IgD-negative memory B cell (primary cell): ENCODE results near the gene TNP2. TPM values are rescaled to one million over a fixed set of nuclear protein-coding genes. Genes with fewer than 3 reads are reported as not detected.
"Not testable (repeated sequence)": the region's sequence is repeated elsewhere in the genome, so short reads cannot be mapped to it uniquely, and the experiment has no call there.

Experiments used
- H3K27ac Mint-ChIP-seq, 3 donors: one replicate each; pipeline ENCODE4 v1.8.0; 2020 to 2022; ENCODE audit warnings: mild to moderate bottlenecking in 3 of 3, mixed read lengths in 3 of 3, moderate library complexity in 1 of 3
- H3K27me3 Mint-ChIP-seq: one replicate; pipeline ENCODE4 v1.8.0; 2021; ENCODE audit warnings: mixed read lengths
- H3K36me3 Mint-ChIP-seq: one replicate; pipeline ENCODE4 v1.8.0; 2020; ENCODE audit warnings: mild to moderate bottlenecking, mixed read lengths
- H3K4me1 Mint-ChIP-seq, 3 donors: one replicate each; pipeline ENCODE4 v1.8.0; 2020 to 2022; ENCODE audit warnings: mixed read lengths in 3 of 3, mild to moderate bottlenecking in 1 of 3
- H3K4me3 Mint-ChIP-seq, 4 donors: one replicate each; pipeline ENCODE4 v1.8.0; 2020 to 2022; ENCODE audit warnings: mild to moderate bottlenecking in 4 of 4, mixed read lengths in 4 of 4, moderate library complexity in 3 of 4
- H3K9me3 Mint-ChIP-seq, 3 donors: one replicate each; pipeline ENCODE4 v1.8.0; 2020 to 2021; ENCODE audit warnings: mixed read lengths in 3 of 3, mild to moderate bottlenecking in 1 of 3
- polyA plus RNA-seq: library from polyadenylated mRNA; unstranded; fragments of 300-500 nt; fragmentation: Illumina TruSeq; gene quantifications from one replicate; pipeline ENCODE4 v1.2.3, GENCODE V29; 2021

The TNP2 gene
- polyA plus RNA-seq, 1 donor from 2014 or later: not detected

- peaks cover 1% of the 10 kb centered on the region for H3K36me3 Mint-ChIP-seq
Measured at GRCh38 chr16:11295672-11296071, 26.5 kb upstream of the TNP2 start.

GRCh38 chr16:11292076-11292748 lies 23.1 kb upstream of the TNP2 start:
- no peak overlapping the region for H3K27ac Mint-ChIP-seq
- H3K27me3 Mint-ChIP-seq: peaks cover 20% of the 10 kb centered on the region
- H3K4me1 Mint-ChIP-seq: peaks cover 15 to 20% (median 18%) of the 10 kb centered on the region in 3 donors
- H3K4me3 Mint-ChIP-seq: peak overlapping the region in 1 of 4 donors; percentile 68
- H3K9me3 Mint-ChIP-seq: no peaks in the 10 kb centered on the region
- H3K36me3 Mint-ChIP-seq: no peaks in the 10 kb centered on the region

More at GRCh38 chr16:11295672-11296071, 26.5 kb upstream of the TNP2 start:
- Mint-ChIP-seq H3K4me3 (no peak overlapping the region), H3K9me3 (no peaks in the 10 kb centered on the region), H3K27ac (no peak overlapping the region), H3K27me3 (peaks cover 20% of the 10 kb centered on the region), H3K4me1 (peaks cover 28 to 31% (median 31%) of the 10 kb centered on the region in 3 donors)

- Mint-ChIP-seq H3K36me3 (no peaks in the 10 kb centered on the region), H3K4me1 (peaks cover 10 to 17% (median 13%) of the 10 kb centered on the region in 3 donors), H3K4me3 (no peak overlapping the region), H3K27me3 (peaks cover 20% of the 10 kb centered on the region), H3K27ac (no peak overlapping the region), H3K9me3 (no peaks in the 10 kb centered on the region)
Measured at GRCh38 chr16:11291091-11291703, 22.1 kb upstream of the TNP2 start.

- Mint-ChIP-seq H3K4me3 (no peak overlapping the region), H3K36me3 (no peaks in the 10 kb centered on the region), H3K27ac (no peak overlapping the region), H3K9me3 (no peaks in the 10 kb centered on the region), H3K27me3 (peaks cover 20% of the 10 kb centered on the region), H3K4me1 (peaks cover 13 to 22% (median 18%) of the 10 kb centered on the region in 3 donors)
Measured at GRCh38 chr16:11290102-11290893, 21.2 kb upstream of the TNP2 start.

- H3K4me1 Mint-ChIP-seq: peaks cover 7 to 17% (median 15%) of the 10 kb centered on the region in 3 donors
- peaks cover 16% of the 10 kb centered on the region for H3K27me3 Mint-ChIP-seq
- peak overlapping the region in 1 of 4 donors; percentile 42 for H3K4me3 Mint-ChIP-seq
- not testable (repeated sequence) for H3K27ac Mint-ChIP-seq, H3K36me3 Mint-ChIP-seq, H3K9me3 Mint-ChIP-seq
Measured at GRCh38 chr16:11289696-11290095, 20.6 kb upstream of the TNP2 start.

GRCh38 chr16:11289202-11289601 lies 20.1 kb upstream of the TNP2 start:
- Mint-ChIP-seq H3K27me3 (peaks cover 14% of the 10 kb centered on the region), H3K9me3 (no peaks in the 10 kb centered on the region), H3K4me1 (peaks cover 6 to 17% (median 15%) of the 10 kb centered on the region in 3 donors), H3K36me3 (no peaks in the 10 kb centered on the region), H3K4me3 (peak overlapping the region in 1 of 4 donors; percentile 42), H3K27ac (no peak overlapping the region)

DNA sequence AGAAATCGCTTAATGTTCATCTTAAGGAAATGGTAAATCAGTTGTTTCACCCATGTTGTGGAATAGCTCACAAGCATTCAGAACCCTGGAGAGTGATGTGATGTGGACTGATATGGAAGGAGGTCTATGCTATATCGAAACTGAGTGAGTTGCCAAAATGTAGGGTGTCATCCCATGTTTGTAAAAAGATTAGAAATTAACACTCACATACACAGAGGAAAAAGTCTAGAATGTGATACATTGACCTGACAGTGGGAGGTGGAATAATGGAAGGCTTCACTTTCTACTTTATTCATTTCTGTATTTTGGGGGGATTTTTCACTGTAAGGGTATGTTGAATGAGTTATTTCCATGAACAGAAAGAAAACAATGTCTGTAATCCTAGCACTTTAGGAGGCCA lies 16.7 kb upstream of the TNP2 start:
- no peak overlapping the region for H3K27ac Mint-ChIP-seq
- peaks cover 1% of the 10 kb centered on the region for H3K36me3 Mint-ChIP-seq
- H3K4me1 Mint-ChIP-seq: peaks cover 9 to 16% (median 15%) of the 10 kb centered on the region in 3 donors
- no peaks in the 10 kb centered on the region for H3K9me3 Mint-ChIP-seq
- H3K4me3 Mint-ChIP-seq: no peak overlapping the region
- H3K27me3 Mint-ChIP-seq: no peaks in the 10 kb centered on the region

- H3K9me3 Mint-ChIP-seq: no peaks in the 10 kb centered on the region
- H3K4me1 Mint-ChIP-seq: peaks cover 18 to 25% (median 20%) of the 10 kb centered on the region in 3 donors
- peak overlapping the region in 1 of 3 donors; percentile 88 for H3K27ac Mint-ChIP-seq
- H3K27me3 Mint-ChIP-seq: peaks cover 3% of the 10 kb centered on the region
- peaks cover 1% of the 10 kb centered on the region for H3K36me3 Mint-ChIP-seq
- no peak overlapping the region for H3K4me3 Mint-ChIP-seq
Measured at GRCh38 chr16:11283820-11284248, 14.7 kb upstream of the TNP2 start.

- peaks cover 14 to 17% (median 15%) of the 10 kb centered on the region in 3 donors for H3K4me1 Mint-ChIP-seq
- peak within 1 kb of the TSS in 1 of 4 donors; percentile 41 for H3K4me3 Mint-ChIP-seq
- peaks cover 5% of the 10 kb centered on the region for H3K27me3 Mint-ChIP-seq
- H3K27ac Mint-ChIP-seq: peak within 1 kb of the TSS in 1 of 3 donors; percentile 47
- H3K36me3 Mint-ChIP-seq: peaks cover 1% of the 10 kb centered on the region
- no peaks in the 10 kb centered on the region for H3K9me3 Mint-ChIP-seq
Measured at GRCh38 chr16:11280616-11281522, 11.7 kb upstream of the TNP2 start, which contains the start of gene PRM1. Gene PRM1 (minus strand): TSS chr16:11281330. CDS start chr16:11281238, 92 bp downstream.

GRCh38 chr16:11278681-11279628 lies 9.8 kb upstream of the TNP2 start:
- Mint-ChIP-seq H3K36me3 (peaks cover 1% of the 10 kb centered on the region), H3K4me3 (no peak overlapping the region), H3K27me3 (peaks cover 5% of the 10 kb centered on the region), H3K9me3 (no peaks in the 10 kb centered on the region), H3K4me1 (peaks cover 9 to 14% (median 14%) of the 10 kb centered on the region in 3 donors), H3K27ac (peak overlapping the region in 2 of 3 donors; percentile 76 to 77)

GRCh38 chr16:11277607-11278337 lies 8.6 kb upstream of the TNP2 start:
- H3K9me3 Mint-ChIP-seq: no peaks in the 10 kb centered on the region
- H3K4me3 Mint-ChIP-seq: peak overlapping the region in 2 of 4 donors; percentile 4 to 47
- peaks cover 9 to 14% (median 11%) of the 10 kb centered on the region in 3 donors for H3K4me1 Mint-ChIP-seq
- peaks cover 1% of the 10 kb centered on the region for H3K36me3 Mint-ChIP-seq
- peaks cover 5% of the 10 kb centered on the region for H3K27me3 Mint-ChIP-seq
- no peak overlapping the region for H3K27ac Mint-ChIP-seq

DNA sequence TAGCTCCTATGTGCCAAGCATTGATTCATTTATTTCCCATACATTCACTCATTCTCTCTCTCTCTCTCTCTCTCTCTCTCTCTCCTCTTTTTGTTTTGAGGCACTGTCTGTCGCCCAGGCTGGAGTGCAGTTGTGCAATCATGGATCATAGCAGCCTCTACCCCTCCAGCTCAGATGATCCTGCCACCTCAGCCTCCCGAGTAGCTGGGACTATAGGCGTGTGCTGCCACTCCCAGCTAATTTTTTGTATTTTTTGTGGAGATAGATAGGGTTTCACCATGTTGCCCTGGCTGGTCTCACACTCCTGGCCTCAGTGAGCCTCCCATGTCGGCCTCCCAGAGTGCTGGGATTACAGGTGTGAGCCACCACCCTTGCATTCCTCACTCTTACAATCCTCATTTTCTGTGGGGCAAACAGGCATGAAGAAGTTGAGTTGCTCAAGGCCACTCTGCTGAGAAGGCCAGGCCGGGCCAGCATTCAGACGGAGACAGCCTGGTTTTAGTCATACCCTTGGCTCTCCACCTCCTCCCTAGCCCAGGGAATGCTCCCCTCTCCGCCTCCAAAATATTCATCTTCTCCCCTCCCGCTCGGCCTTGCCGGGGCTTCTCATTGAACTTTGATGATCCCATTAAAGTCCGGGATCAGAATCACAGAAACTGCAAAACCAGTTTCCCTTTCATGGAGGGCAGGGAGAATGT lies 7.9 kb upstream of the TNP2 start:
- no peaks in the 10 kb centered on the region for H3K9me3 Mint-ChIP-seq
- peaks cover 7% of the 10 kb centered on the region for H3K27me3 Mint-ChIP-seq
- peaks cover 9 to 11% (median 11%) of the 10 kb centered on the region in 3 donors for H3K4me1 Mint-ChIP-seq

More for the DNA sequence above, 7.9 kb upstream of the TNP2 start:
- Mint-ChIP-seq H3K27ac (peak overlapping the region in 1 of 3 donors; percentile 53), H3K4me3 (peak overlapping the region in 1 of 4 donors; percentile 4), H3K36me3 (no peaks in the 10 kb centered on the region)
